ENCODE measurements around the gene RBM20.

The RBM20 gene

GRCh38 chr10:110843796-110844616, 199.9 kb downstream of the RBM20 start:
- H3K4me3 ChIP-seq (ENCODE audit: low read depth, low read length) = no peak overlapping the region
- in situ Hi-C loops (cut with HindIII; ENCODE audit: low sequenced_read_pairs) = no loop called here
- no peak for DNase-seq (ENCODE audit: low read depth, low spot score)
- no peak for TF ChIP-seq CTCF (IDR thresholded peaks at IDR 0.05; ENCODE audit: low read depth, low read length)

- TF ChIP-seq CTCF (IDR thresholded peaks at IDR 0.05; ENCODE audit: low read depth, low read length) = no peak
- DNase-seq (ENCODE audit: low read depth, low spot score) = no peak
- in situ Hi-C loops (cut with HindIII; ENCODE audit: low sequenced_read_pairs) = no loop called here
- H3K4me3 ChIP-seq (ENCODE audit: low read depth, low read length) = no peak overlapping the region
These were observed 200.4 kb downstream of the RBM20 start for GRCh38 chr10:110844617-110844881.

- no peak for TF ChIP-seq CTCF (IDR thresholded peaks at IDR 0.05; ENCODE audit: low read depth, low read length)
- in situ Hi-C loops (cut with HindIII; ENCODE audit: low sequenced_read_pairs) = no loop called here
- no peak for DNase-seq (ENCODE audit: low read depth, low spot score)
- H3K4me3 ChIP-seq (ENCODE audit: low read depth, low read length) = no peak overlapping the region
These were observed 201.1 kb downstream of the RBM20 start for GRCh38 chr10:110845192-110845755.

GRCh38 chr10:110845756-110846620, 201.9 kb downstream of the RBM20 start:
- no peak for DNase-seq (ENCODE audit: low read depth, low spot score)
- TF ChIP-seq CTCF (IDR thresholded peaks at IDR 0.05; ENCODE audit: low read depth, low read length) = no peak
- H3K4me3 ChIP-seq (ENCODE audit: low read depth, low read length) = no peak overlapping the region
- in situ Hi-C loops (cut with HindIII; ENCODE audit: low sequenced_read_pairs) = no loop called here

GRCh38 chr10:110847374-110847773, 203.2 kb downstream of the RBM20 start:
- in situ Hi-C loops (cut with HindIII; ENCODE audit: low sequenced_read_pairs) = no loop called here
- DNase-seq (ENCODE audit: low read depth, low spot score) = no peak
- no peak for TF ChIP-seq CTCF (IDR thresholded peaks at IDR 0.05; ENCODE audit: low read depth, low read length)
- H3K4me3 ChIP-seq (ENCODE audit: low read depth, low read length) = no peak overlapping the region

- in situ Hi-C loops (cut with HindIII; ENCODE audit: low sequenced_read_pairs) = no loop called here
- H3K4me3 ChIP-seq (ENCODE audit: low read depth, low read length) = no peak overlapping the region
- no peak for DNase-seq (ENCODE audit: low read depth, low spot score)
- no peak for TF ChIP-seq CTCF (IDR thresholded peaks at IDR 0.05; ENCODE audit: low read depth, low read length)
These were observed 204.0 kb downstream of the RBM20 start for GRCh38 chr10:110848106-110848505.
